Natural killer cell (primary cell): ENCODE measurements around the gene VPS54. TPM values are rescaled to one million over a fixed set of nuclear protein-coding genes. Genes with fewer than 3 reads are reported as not detected.

ENCODE experiments used
- ATAC-seq, 3 donors: fragments of 150-1000 bp in 2 of 3; fragments of 200-7000 bp in 1 of 3; cut with Tn5 transposase; 1 replicate in 1 of 3; 2 replicates in 2 of 3; pipeline ENCODE4 v1.10.0; 2021; ENCODE audit warnings: mild to moderate bottlenecking in 2 of 3, moderate library complexity in 2 of 3
- DNase-seq, 2 donors: peaks; one replicate each; pipeline versions ENCODE4 v3.0.0 to v3.0.0-alpha.2; 2013 to 2021; ENCODE audit warnings: mixed read lengths in 1 of 2
- H3K27ac ChIP-seq: one replicate; pipeline ENCODE4 v1.5.1; 2013; ENCODE audit warnings: mild to moderate bottlenecking, low read length
- H3K27me3 ChIP-seq: one replicate; pipeline ENCODE4 v1.6.1; 2013; ENCODE audit warnings: low read length; ENCODE audit not compliant: control insufficient read depth, insufficient read depth
- H3K36me3 ChIP-seq: one replicate; pipeline ENCODE4 v1.6.1; 2013; ENCODE audit warnings: low read length; ENCODE audit not compliant: control insufficient read depth, insufficient read depth
- H3K4me1 ChIP-seq: one replicate; pipeline ENCODE4 v1.6.1; 2013; ENCODE audit warnings: low read length; ENCODE audit not compliant: control insufficient read depth, insufficient read depth
- H3K4me3 ChIP-seq: one replicate; pipeline ENCODE4 v1.5.1; 2013; ENCODE audit warnings: low read length
- H3K9me3 ChIP-seq: one replicate; pipeline ENCODE4 v1.6.1; 2013; ENCODE audit warnings: low read length; ENCODE audit not compliant: control insufficient read depth, insufficient read depth
- H3K27ac Mint-ChIP-seq, 2 donors: one replicate each; pipeline ENCODE4 v1.8.0; 2022; ENCODE audit warnings: mild to moderate bottlenecking in 2 of 2, mixed read lengths in 2 of 2, moderate library complexity in 1 of 2
- H3K27me3 Mint-ChIP-seq, 2 donors: one replicate each; pipeline ENCODE4 v1.8.0; 2022; ENCODE audit warnings: low read depth in 2 of 2, mixed read lengths in 2 of 2
- H3K36me3 Mint-ChIP-seq: one replicate; pipeline ENCODE4 v1.8.0; 2022; ENCODE audit warnings: mixed read lengths
- H3K4me1 Mint-ChIP-seq, 2 donors: one replicate each; pipeline ENCODE4 v1.8.0; 2022; ENCODE audit warnings: mixed read lengths in 2 of 2
- H3K4me3 Mint-ChIP-seq: one replicate; pipeline ENCODE4 v1.8.0; 2022; ENCODE audit warnings: mild to moderate bottlenecking, moderate library complexity, mixed read lengths
- H3K9me3 Mint-ChIP-seq, 2 donors: one replicate each; pipeline ENCODE4 v1.8.0; 2022; ENCODE audit warnings: mixed read lengths in 2 of 2
- CTCF ChIP-seq: fragments of 200-600 bp; IDR thresholded peaks from one replicate; pipeline ENCODE4 v1.8.0; 2022; ENCODE audit warnings: antibody characterized with exemption
- whole genome bisulfite sequencing: methylation state at CpG from one replicate; pipeline ENCODE4 v1.1.7; 2013; ENCODE audit warnings: missing lambda C conversion rate; ENCODE audit not compliant: insufficient coverage; 5-methylcytosine and 5-hydroxymethylcytosine counted together
- intact Hi-C: fragments of 100-400 bp; cut with micrococcal nuclease; formaldehyde crosslinking; loops from one replicate; pipeline ENCODE4 v1.14.2; 2022
- total RNA-seq, 4 donors: library from RNA; stranded (reverse); fragments of 120-200 nt in 1 of 4; gene quantifications; one replicate each; pipeline versions ENCODE4 v1.2.3 to v1.2.4, GENCODE V29; 2013 to 2022

VPS54 gene
- total RNA-seq, 3 donors from 2014 or later (not counting 1 experiment from before 2014, with no cell fraction given): 12.1 to 17.3 (median 13.5) TPM

DNA sequence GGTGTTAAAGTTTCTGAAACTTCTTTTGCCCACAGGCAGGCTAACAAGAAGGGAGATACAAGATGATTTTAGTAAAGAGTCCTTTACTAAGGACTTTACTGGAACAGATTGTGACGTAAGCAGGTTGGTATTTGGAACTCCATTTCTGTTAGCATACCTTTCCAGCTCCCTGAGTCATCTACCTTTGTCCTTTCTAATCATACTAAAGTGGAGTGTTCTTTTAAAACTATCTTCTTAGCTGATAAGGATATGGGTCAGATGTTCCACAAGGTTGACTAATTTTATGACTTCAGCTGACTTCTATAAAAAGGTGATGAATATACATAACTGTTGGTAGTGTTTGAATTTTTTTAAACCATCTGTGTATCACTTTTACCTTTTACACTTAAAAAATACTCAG, 156.4 kb downstream of the VPS54 start:
- no peak overlapping the region for H3K27ac ChIP-seq
- H3K9me3 Mint-ChIP-seq: no peaks in the 10 kb centered on the region
- no peaks in the 10 kb centered on the region for H3K36me3 Mint-ChIP-seq
- no CpG with 5 or more reads among the region's 1 CpG for WGBS
- no peak overlapping the region for H3K4me3 Mint-ChIP-seq
- peaks cover 18 to 25% of the 10 kb centered on the region in 2 donors for H3K4me1 Mint-ChIP-seq
- H3K4me1 ChIP-seq: peaks cover 6% of the 10 kb centered on the region
- H3K36me3 ChIP-seq: peaks cover 46% of the 10 kb centered on the region
- no peak overlapping the region for H3K4me3 ChIP-seq
- DNase-seq (no peak), ATAC-seq (no peak)
- H3K27me3 Mint-ChIP-seq: no peaks in the 10 kb centered on the region
- H3K27ac Mint-ChIP-seq: peak overlapping the region; percentile 52 to 93
- no peak for TF ChIP-seq CTCF
- no peaks in the 10 kb centered on the region for H3K9me3 ChIP-seq
- H3K27me3 ChIP-seq: no peaks in the 10 kb centered on the region
- intact Hi-C loops: no loop called here

DNA sequence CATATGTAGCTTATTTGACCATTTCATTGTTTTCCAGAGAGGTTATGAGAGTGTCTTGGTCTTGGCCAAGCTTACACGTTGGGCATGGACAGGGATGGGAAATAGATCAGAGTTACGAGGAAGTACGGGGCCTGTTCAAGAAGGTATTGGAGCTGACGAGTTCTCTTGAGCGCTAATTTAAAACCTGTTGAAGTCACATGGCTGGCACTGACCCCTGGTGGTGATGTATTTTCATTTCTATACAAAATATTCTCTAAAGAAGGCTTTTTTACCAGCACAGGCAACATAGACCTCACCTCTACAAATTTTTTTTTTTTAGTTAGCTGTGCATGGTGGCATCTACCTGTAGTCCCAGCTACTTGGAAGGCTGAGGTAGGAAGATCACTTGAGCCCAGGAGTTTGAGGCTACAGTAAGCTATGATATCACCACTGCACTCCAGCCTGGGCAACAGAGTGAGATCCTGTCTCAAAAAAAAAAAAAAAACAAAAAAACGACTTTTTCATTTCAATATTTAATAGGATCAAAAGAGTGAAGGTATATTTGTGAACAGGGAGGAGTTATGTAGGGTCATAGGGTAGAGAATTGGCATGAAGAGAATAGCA, 157.9 kb downstream of the VPS54 start:
- peak; percentile 54 to 76 (median 74) for ATAC-seq
- Histone ChIP-seq H3K4me1 (peaks cover 10% of the 10 kb centered on the region), H3K27ac (no peak overlapping the region), H3K9me3 (no peaks in the 10 kb centered on the region), H3K27me3 (no peaks in the 10 kb centered on the region), H3K36me3 (peaks cover 47% of the 10 kb centered on the region), H3K4me3 (no peak overlapping the region)
- Mint-ChIP-seq H3K4me1 (peaks cover 16 to 27% of the 10 kb centered on the region in 2 donors), H3K27me3 (no peaks in the 10 kb centered on the region), H3K9me3 (no peaks in the 10 kb centered on the region), H3K4me3 (no peak overlapping the region), H3K36me3 (no peaks in the 10 kb centered on the region), H3K27ac (peak overlapping the region; percentile 32 to 68)
- DNase-seq: peak in 1 of 2 donors; percentile 86
- intact Hi-C loops: loop anchor here (1.0 kb wide), 1 partner anchor 169 kb away; no protein-coding TSS in a partner anchor
- TF ChIP-seq CTCF: peak; percentile 52
- 33% methylated on average over 3 of the region's 6 CpGs for WGBS

DNA sequence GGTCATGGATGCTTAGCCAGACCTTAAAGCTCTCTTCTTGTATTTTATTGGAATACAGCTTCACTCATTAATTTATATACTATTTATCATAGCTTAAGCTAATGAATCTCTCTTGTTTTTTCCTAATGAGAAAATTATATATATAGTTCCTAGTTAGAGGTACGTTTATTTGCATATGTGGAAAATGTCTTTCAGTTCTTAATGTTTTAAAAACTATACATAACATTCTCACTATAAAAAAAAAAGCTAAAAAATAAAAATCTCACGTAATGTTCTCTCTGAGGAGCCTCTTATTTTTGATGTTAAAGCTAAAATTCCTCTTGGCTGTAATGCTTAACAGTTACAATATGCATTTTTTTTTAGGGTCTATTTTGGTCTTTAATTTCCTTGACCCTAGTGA, 160.9 kb downstream of the VPS54 start:
- no peak overlapping the region for H3K27ac ChIP-seq
- Mint-ChIP-seq H3K9me3 (no peaks in the 10 kb centered on the region), H3K27me3 (no peaks in the 10 kb centered on the region), H3K4me1 (peaks cover 36 to 43% of the 10 kb centered on the region in 2 donors), H3K27ac (peak overlapping the region; percentile 64 to 92), H3K36me3 (no peaks in the 10 kb centered on the region), H3K4me3 (no peak overlapping the region)
- no peak for TF ChIP-seq CTCF
- DNase-seq (no peak), ATAC-seq (no peak)
- peaks cover 15% of the 10 kb centered on the region for H3K4me1 ChIP-seq
- intact Hi-C loops: no loop called here
- WGBS: no CpG with 5 or more reads among the region's 2 CpGs
- no peak overlapping the region for H3K4me3 ChIP-seq
- peaks cover 35% of the 10 kb centered on the region for H3K36me3 ChIP-seq
- no peaks in the 10 kb centered on the region for H3K27me3 ChIP-seq
- no peaks in the 10 kb centered on the region for H3K9me3 ChIP-seq

DNA sequence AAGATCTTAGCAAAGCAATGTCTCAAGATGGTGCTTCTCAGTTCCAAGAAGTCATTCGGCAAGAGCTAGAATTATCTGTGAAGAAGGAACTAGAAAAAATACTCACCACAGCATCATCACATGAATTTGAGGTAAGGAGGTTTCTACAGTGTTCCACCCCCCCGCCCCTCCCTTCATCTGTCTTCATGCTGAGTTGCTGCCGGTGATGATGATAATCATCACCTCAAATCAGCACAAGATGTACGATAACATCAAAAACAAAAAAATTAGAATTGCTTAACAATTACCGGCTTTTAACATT, 163.0 kb downstream of the VPS54 start:
- intact Hi-C loops: loop anchor here (1.0 kb wide), 1 partner anchor 15 kb away; the partner anchor contains the start of gene UGP2
- TF ChIP-seq CTCF: no peak
- Mint-ChIP-seq H3K27ac (peak overlapping the region; percentile 91 to 92), H3K4me1 (peaks cover 53 to 59% of the 10 kb centered on the region in 2 donors), H3K9me3 (no peaks in the 10 kb centered on the region), H3K27me3 (no peaks in the 10 kb centered on the region), H3K36me3 (no peaks in the 10 kb centered on the region), H3K4me3 (peak overlapping the region; percentile 78)
- peak overlapping the region; percentile 72 for H3K27ac ChIP-seq
- peaks cover 20% of the 10 kb centered on the region for H3K36me3 ChIP-seq
- DNase-seq (peak in 1 of 2 donors; percentile 87), ATAC-seq (peak; percentile 86 to 92 (median 87))
- WGBS: 14% methylated on average over 3 of the region's 5 CpGs
- H3K4me3 ChIP-seq: no peak overlapping the region
- H3K9me3 ChIP-seq: no peaks in the 10 kb centered on the region
- H3K27me3 ChIP-seq: no peaks in the 10 kb centered on the region
- peaks cover 15% of the 10 kb centered on the region for H3K4me1 ChIP-seq
